Germinal center (tissue), 1 donor: ENCODE measurements around the gene PGAP6.
A peak's percentile ranks its signal among the peaks of the same experiment; 100 is the strongest.

ENCODE experiments used
- DNase-seq: peaks from one replicate; pipeline ENCODE4 v3.0.0; 2012; ENCODE audit warnings: mixed read lengths, low spot score

Gene PGAP6

GRCh38 chr16:330741-331140 lies 51.0 kb downstream of the PGAP6 start:
- no peak for DNase-seq

- no peak for DNase-seq
These were observed 56.2 kb downstream of the PGAP6 start for GRCh38 chr16:325375-326145.

- DNase-seq = peak; percentile 53
These were observed 57.1 kb downstream of the PGAP6 start for GRCh38 chr16:324451-325334.

- no peak for DNase-seq
These were observed 57.7 kb downstream of the PGAP6 start for GRCh38 chr16:324201-324450.

GRCh38 chr16:322476-323143 lies 59.2 kb downstream of the PGAP6 start:
- no peak for DNase-seq

- no peak for DNase-seq
These were observed 60.2 kb downstream of the PGAP6 start for GRCh38 chr16:321532-321931.
